Endothelial cell of umbilical vein (primary cell): ENCODE results near the gene NAA20.

ENCODE experiments used
- EZH2 ChIP-seq: IDR thresholded peaks from 2 replicates; pipeline ENCODE4 v1.6.1; 2012; ENCODE audit warnings: borderline replicate concordance, low read depth, mild to moderate bottlenecking, moderate library complexity, low read length, inconsistent platforms; ENCODE audit not compliant: severe bottlenecking
- POLR2A ChIP-seq: IDR thresholded peaks from 2 replicates; pipeline ENCODE4 v1.6.1; 2012; ENCODE audit warnings: low read depth, mild to moderate bottlenecking, control low read depth, low read length
- TF ChIP-seq, protein P1 (sequence below), 2 donors: IDR thresholded peaks; 1 replicate in 1 of 2; 2 replicates in 1 of 2; pipeline ENCODE4 v1.5.1; 2011; ENCODE audit warnings: low read length in 2 of 2, mild to moderate bottlenecking in 2 of 2, moderate library complexity in 2 of 2, control low read depth in 1 of 2, inconsistent platforms in 1 of 2, low read depth in 1 of 2; ENCODE audit not compliant: insufficient read depth in 1 of 2; ENCODE audit errors: extremely low read depth in 1 of 2

DNA sequence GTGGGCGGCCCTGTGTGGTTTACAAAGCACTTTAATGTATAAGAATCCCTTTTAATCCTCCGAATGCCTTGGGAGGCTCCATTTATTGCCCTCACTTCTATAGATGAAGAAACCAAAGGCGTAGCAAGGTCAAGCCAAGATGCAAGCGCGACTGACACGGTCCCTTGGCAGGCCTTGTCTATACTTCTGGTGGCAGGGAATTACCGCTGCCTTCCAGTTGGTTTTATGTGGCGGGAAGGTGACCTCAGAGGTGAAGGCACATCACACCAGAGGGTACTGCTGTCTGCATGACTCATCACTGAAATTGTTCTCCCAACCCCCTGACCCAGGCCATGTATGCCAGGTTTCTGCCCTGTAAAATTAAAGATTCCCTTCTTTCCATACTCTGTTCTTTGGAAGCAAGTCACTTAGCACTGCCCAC, 36.1 kb upstream of the NAA20 start:
- TF ChIP-seq, protein P1, sequence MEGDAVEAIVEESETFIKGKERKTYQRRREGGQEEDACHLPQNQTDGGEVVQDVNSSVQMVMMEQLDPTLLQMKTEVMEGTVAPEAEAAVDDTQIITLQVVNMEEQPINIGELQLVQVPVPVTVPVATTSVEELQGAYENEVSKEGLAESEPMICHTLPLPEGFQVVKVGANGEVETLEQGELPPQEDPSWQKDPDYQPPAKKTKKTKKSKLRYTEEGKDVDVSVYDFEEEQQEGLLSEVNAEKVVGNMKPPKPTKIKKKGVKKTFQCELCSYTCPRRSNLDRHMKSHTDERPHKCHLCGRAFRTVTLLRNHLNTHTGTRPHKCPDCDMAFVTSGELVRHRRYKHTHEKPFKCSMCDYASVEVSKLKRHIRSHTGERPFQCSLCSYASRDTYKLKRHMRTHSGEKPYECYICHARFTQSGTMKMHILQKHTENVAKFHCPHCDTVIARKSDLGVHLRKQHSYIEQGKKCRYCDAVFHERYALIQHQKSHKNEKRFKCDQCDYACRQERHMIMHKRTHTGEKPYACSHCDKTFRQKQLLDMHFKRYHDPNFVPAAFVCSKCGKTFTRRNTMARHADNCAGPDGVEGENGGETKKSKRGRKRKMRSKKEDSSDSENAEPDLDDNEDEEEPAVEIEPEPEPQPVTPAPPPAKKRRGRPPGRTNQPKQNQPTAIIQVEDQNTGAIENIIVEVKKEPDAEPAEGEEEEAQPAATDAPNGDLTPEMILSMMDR (IDR thresholded peaks at IDR 0.05; ENCODE audit: extremely low read depth in 1 of 2, insufficient read depth in 1 of 2, low read depth in 1 of 2, low read length in 2 of 2), result no peak
- TF ChIP-seq EZH2, result no peak
- no peak for TF ChIP-seq POLR2A
